BLaER1 (cell line): Measurements from ENCODE around the gene DDOST.
A peak's percentile ranks its signal among the peaks of the same experiment; 100 is the strongest.

ENCODE experiments used
- H3K27ac ChIP-seq: shearing (Covaris generic); formaldehyde crosslinking; 2 replicates; pipeline ENCODE4 v1.8.1; 2022
- H3K27me3 ChIP-seq: shearing (Covaris generic); formaldehyde crosslinking; 2 replicates; pipeline ENCODE4 v1.8.1; 2022
- H3K36me3 ChIP-seq: shearing (Covaris generic); formaldehyde crosslinking; 2 replicates; pipeline ENCODE4 v1.8.1; 2022
- H3K4me1 ChIP-seq: shearing (Covaris generic); formaldehyde crosslinking; 2 replicates; pipeline ENCODE4 v1.8.1; 2022
- H3K4me2 ChIP-seq: shearing (Covaris generic); formaldehyde crosslinking; 2 replicates; pipeline ENCODE4 v1.8.1; 2022
- H3K4me3 ChIP-seq: shearing (Covaris generic); formaldehyde crosslinking; 2 replicates; pipeline ENCODE4 v1.8.1; 2022
- H3K9ac ChIP-seq: shearing (Covaris generic); formaldehyde crosslinking; 2 replicates; pipeline ENCODE4 v1.8.1; 2022
- H3K9me3 ChIP-seq: shearing (Covaris generic); formaldehyde crosslinking; 2 replicates; pipeline ENCODE4 v1.8.1; 2022
- H4K20me1 ChIP-seq: shearing (Covaris generic); formaldehyde crosslinking; 2 replicates; pipeline ENCODE4 v1.8.1; 2022
- Cebpa-rat ChIP-seq: shearing (Covaris generic); IDR thresholded peaks from 2 replicates; pipeline ENCODE4 v1.8.1; 2022

Gene DDOST

GRCh38 chr1:20702416-20702815 lies 41.2 kb upstream of the DDOST start:
- Histone ChIP-seq H3K4me1 (no peaks in the 10 kb centered on the region), H3K9ac (no peak overlapping the region)
- no peak for TF ChIP-seq Cebpa-rat

GRCh38 chr1:20701847-20702246 lies 40.7 kb upstream of the DDOST start:
- Histone ChIP-seq H3K27ac (no peak overlapping the region), H3K9me3 (no peaks in the 10 kb centered on the region), H3K4me1 (peaks cover 5% of the 10 kb centered on the region; the same call in 1 of the 2 replicates), H3K36me3 (no peaks in the 10 kb centered on the region), H3K4me3 (no peak overlapping the region), H3K9ac (no peak overlapping the region), H3K27me3 (no peaks in the 10 kb centered on the region), H4K20me1 (no peaks in the 10 kb centered on the region), H3K4me2 (no peak overlapping the region)
- TF ChIP-seq Cebpa-rat, result no peak

More at GRCh38 chr1:20702416-20702815, 41.2 kb upstream of the DDOST start:
- H4K20me1 ChIP-seq, result no peaks in the 10 kb centered on the region
- H3K9me3 ChIP-seq, result no peaks in the 10 kb centered on the region
- no peak overlapping the region for H3K4me2 ChIP-seq
- no peaks in the 10 kb centered on the region for H3K36me3 ChIP-seq
- H3K27ac ChIP-seq, result no peak overlapping the region
- no peak overlapping the region for H3K4me3 ChIP-seq
- no peaks in the 10 kb centered on the region for H3K27me3 ChIP-seq

- no peaks in the 10 kb centered on the region for H3K36me3 ChIP-seq
- no peak overlapping the region for H3K27ac ChIP-seq
- TF ChIP-seq Cebpa-rat, result no peak
- no peaks in the 10 kb centered on the region for H3K9me3 ChIP-seq
- no peak overlapping the region for H3K4me3 ChIP-seq
- no peak overlapping the region for H3K4me2 ChIP-seq
- H3K4me1 ChIP-seq, result peaks cover 6% of the 10 kb centered on the region; the same call in 1 of the 2 replicates
- H3K9ac ChIP-seq, result no peak overlapping the region
- H4K20me1 ChIP-seq, result no peaks in the 10 kb centered on the region
- no peaks in the 10 kb centered on the region for H3K27me3 ChIP-seq
Observed at GRCh38 chr1:20701446-20701845, 40.3 kb upstream of the DDOST start.

- Histone ChIP-seq H4K20me1 (no peaks in the 10 kb centered on the region), H3K4me2 (no peak overlapping the region), H3K4me1 (peaks cover 6% of the 10 kb centered on the region; the same call in 1 of the 2 replicates), H3K27me3 (no peaks in the 10 kb centered on the region), H3K4me3 (no peak overlapping the region), H3K36me3 (no peaks in the 10 kb centered on the region), H3K27ac (no peak overlapping the region), H3K9me3 (no peaks in the 10 kb centered on the region), H3K9ac (peak overlapping the region; percentile 38; the same call in 1 of the 2 replicates)
- TF ChIP-seq Cebpa-rat, result no peak
Observed at GRCh38 chr1:20700636-20701215, 39.6 kb upstream of the DDOST start.

GRCh38 chr1:20699558-20699957 lies 38.4 kb upstream of the DDOST start:
- Histone ChIP-seq H3K9me3 (no peaks in the 10 kb centered on the region), H4K20me1 (no peaks in the 10 kb centered on the region), H3K4me1 (peaks cover 6% of the 10 kb centered on the region; the same call in 1 of the 2 replicates), H3K4me2 (no peak overlapping the region), H3K36me3 (no peaks in the 10 kb centered on the region), H3K27me3 (no peaks in the 10 kb centered on the region), H3K27ac (no peak overlapping the region), H3K9ac (no peak overlapping the region), H3K4me3 (no peak overlapping the region)
- no peak for TF ChIP-seq Cebpa-rat

- no peaks in the 10 kb centered on the region for H3K9me3 ChIP-seq
- no peak overlapping the region for H3K9ac ChIP-seq
- H3K4me1 ChIP-seq, result peaks cover 6% of the 10 kb centered on the region; the same call in 1 of the 2 replicates
- H4K20me1 ChIP-seq, result no peaks in the 10 kb centered on the region
- no peak overlapping the region for H3K4me3 ChIP-seq
- H3K27me3 ChIP-seq, result no peaks in the 10 kb centered on the region
- H3K4me2 ChIP-seq, result no peak overlapping the region
- H3K27ac ChIP-seq, result no peak overlapping the region
- TF ChIP-seq Cebpa-rat, result no peak
- H3K36me3 ChIP-seq, result no peaks in the 10 kb centered on the region
Observed at GRCh38 chr1:20698195-20698910, 37.2 kb upstream of the DDOST start.

- Histone ChIP-seq H3K9me3 (no peaks in the 10 kb centered on the region), H3K4me1 (peaks cover 10% of the 10 kb centered on the region; the same call in 1 of the 2 replicates), H3K4me3 (no peak overlapping the region), H3K27me3 (no peaks in the 10 kb centered on the region), H3K27ac (no peak overlapping the region), H3K4me2 (no peak overlapping the region), H3K9ac (no peak overlapping the region), H4K20me1 (no peaks in the 10 kb centered on the region), H3K36me3 (no peaks in the 10 kb centered on the region)
- no peak for TF ChIP-seq Cebpa-rat
Observed at GRCh38 chr1:20697563-20697962, 36.4 kb upstream of the DDOST start.

- H3K4me1 ChIP-seq, result peaks cover 15% of the 10 kb centered on the region; the same call in 1 of the 2 replicates
- no peak for TF ChIP-seq Cebpa-rat
- peak overlapping the region; percentile 90 for H3K4me2 ChIP-seq
- peak overlapping the region; percentile 82 for H3K27ac ChIP-seq
- no peaks in the 10 kb centered on the region; the same call in 1 of the 2 replicates for H3K9me3 ChIP-seq
- peak overlapping the region; percentile 74 for H3K4me3 ChIP-seq
- no peaks in the 10 kb centered on the region for H3K27me3 ChIP-seq
- peak overlapping the region; percentile 86 for H3K9ac ChIP-seq
- no peaks in the 10 kb centered on the region for H3K36me3 ChIP-seq
- H4K20me1 ChIP-seq, result no peaks in the 10 kb centered on the region
Observed at GRCh38 chr1:20696397-20697333, 35.5 kb upstream of the DDOST start.

- no peak for TF ChIP-seq Cebpa-rat
- no peak overlapping the region for H3K4me2 ChIP-seq
- H3K9me3 ChIP-seq, result no peaks in the 10 kb centered on the region; the same call in 1 of the 2 replicates
- H3K4me3 ChIP-seq, result no peak overlapping the region
- H3K4me1 ChIP-seq, result peaks cover 15% of the 10 kb centered on the region; the same call in 1 of the 2 replicates
- no peaks in the 10 kb centered on the region for H3K36me3 ChIP-seq
- no peak overlapping the region for H3K9ac ChIP-seq
- no peak overlapping the region for H3K27ac ChIP-seq
- no peaks in the 10 kb centered on the region for H3K27me3 ChIP-seq
- no peaks in the 10 kb centered on the region for H4K20me1 ChIP-seq
Observed at GRCh38 chr1:20695515-20695914, 34.3 kb upstream of the DDOST start.
